Fibroblast of mammary gland (primary cell): ENCODE results near the gene ERCC6L2.
A peak's percentile ranks its signal among the peaks of the same experiment; 100 is the strongest.

Experiments
- DNase-seq: peaks from one replicate; pipeline ENCODE4 v3.0.0-alpha.2; 2010; ENCODE audit warnings: low read depth
- H3K4me3 ChIP-seq: 2 replicates; pipeline ENCODE4 v1.5.1; 2011; ENCODE audit warnings: low read depth, mild to moderate bottlenecking, low read length, moderate library complexity; ENCODE audit not compliant: control insufficient read depth
- CTCF ChIP-seq: conservative IDR thresholded peaks from 2 replicates; pipeline ENCODE4 v1.5.1; 2011; ENCODE audit warnings: low read depth, low read length, inconsistent platforms; ENCODE audit not compliant: control insufficient read depth, insufficient read depth

The ERCC6L2 gene

GRCh38 chr9:95876595-95876994 is 1.1 kb downstream of the ERCC6L2 start:
- no peak overlapping the region for H3K4me3 ChIP-seq
- no peak for TF ChIP-seq CTCF
- peak; percentile 17 for DNase-seq

- no peak overlapping the region for H3K4me3 ChIP-seq
- TF ChIP-seq CTCF: no peak
- DNase-seq: no peak
Observed at GRCh38 chr9:95877984-95878383, 2.5 kb downstream of the ERCC6L2 start.

- no peak for DNase-seq
- no peak for TF ChIP-seq CTCF
- no peak overlapping the region for H3K4me3 ChIP-seq
Observed at GRCh38 chr9:95879591-95879990, 4.1 kb downstream of the ERCC6L2 start.

GRCh38 chr9:95880021-95880690 is 4.7 kb downstream of the ERCC6L2 start:
- H3K4me3 ChIP-seq: no peak overlapping the region
- TF ChIP-seq CTCF: no peak
- peak; percentile 27 for DNase-seq

GRCh38 chr9:95887926-95888497 is 12.5 kb downstream of the ERCC6L2 start:
- no peak for DNase-seq
- no peak for TF ChIP-seq CTCF
- no peak overlapping the region for H3K4me3 ChIP-seq

GRCh38 chr9:95890594-95890993 is 15.1 kb downstream of the ERCC6L2 start:
- no peak overlapping the region for H3K4me3 ChIP-seq
- DNase-seq: no peak
- no peak for TF ChIP-seq CTCF
